HFF-Myc (cell line): ENCODE measurements around the gene MTCL1.

Experiments used
- DNase-seq: peaks from one replicate; pipeline ENCODE4 v3.0.0-alpha.2; 2011; ENCODE audit warnings: low read depth; ENCODE audit errors: extremely low read depth
- H3K4me3 ChIP-seq: replicated peaks from 2 replicates; pipeline ENCODE4 v1.5.1; 2011; ENCODE audit warnings: low read depth, mild to moderate bottlenecking, control low read depth, low read length
- TF ChIP-seq, protein P1 (sequence below): IDR thresholded peaks from 2 replicates; pipeline ENCODE4 v1.5.1; 2012; ENCODE audit warnings: mild to moderate bottlenecking, low read depth, low read length, control low read depth; ENCODE audit errors: missing control alignments

MTCL1 gene

DNA sequence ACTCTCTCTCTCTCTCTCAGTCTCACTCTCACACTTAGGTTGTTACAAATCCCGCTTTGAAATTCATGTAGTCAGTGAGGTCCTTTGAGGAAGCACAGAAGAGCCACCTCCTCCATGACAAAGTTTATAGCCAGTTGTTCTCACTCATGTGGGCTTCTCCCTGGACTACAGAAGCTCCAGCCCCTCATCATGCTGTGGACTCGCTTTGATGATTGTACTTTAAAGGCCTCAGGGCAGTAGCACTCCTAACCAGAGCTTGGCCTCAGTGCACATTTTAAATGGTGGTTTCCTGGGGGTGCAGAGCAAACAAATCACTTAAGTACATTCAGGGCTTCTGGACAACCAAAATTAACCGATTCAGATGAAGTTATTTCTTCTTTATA lies 115.7 kb downstream of the MTCL1 start:
- TF ChIP-seq, protein P1, sequence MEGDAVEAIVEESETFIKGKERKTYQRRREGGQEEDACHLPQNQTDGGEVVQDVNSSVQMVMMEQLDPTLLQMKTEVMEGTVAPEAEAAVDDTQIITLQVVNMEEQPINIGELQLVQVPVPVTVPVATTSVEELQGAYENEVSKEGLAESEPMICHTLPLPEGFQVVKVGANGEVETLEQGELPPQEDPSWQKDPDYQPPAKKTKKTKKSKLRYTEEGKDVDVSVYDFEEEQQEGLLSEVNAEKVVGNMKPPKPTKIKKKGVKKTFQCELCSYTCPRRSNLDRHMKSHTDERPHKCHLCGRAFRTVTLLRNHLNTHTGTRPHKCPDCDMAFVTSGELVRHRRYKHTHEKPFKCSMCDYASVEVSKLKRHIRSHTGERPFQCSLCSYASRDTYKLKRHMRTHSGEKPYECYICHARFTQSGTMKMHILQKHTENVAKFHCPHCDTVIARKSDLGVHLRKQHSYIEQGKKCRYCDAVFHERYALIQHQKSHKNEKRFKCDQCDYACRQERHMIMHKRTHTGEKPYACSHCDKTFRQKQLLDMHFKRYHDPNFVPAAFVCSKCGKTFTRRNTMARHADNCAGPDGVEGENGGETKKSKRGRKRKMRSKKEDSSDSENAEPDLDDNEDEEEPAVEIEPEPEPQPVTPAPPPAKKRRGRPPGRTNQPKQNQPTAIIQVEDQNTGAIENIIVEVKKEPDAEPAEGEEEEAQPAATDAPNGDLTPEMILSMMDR = no peak
- DNase-seq = no peak

DNA sequence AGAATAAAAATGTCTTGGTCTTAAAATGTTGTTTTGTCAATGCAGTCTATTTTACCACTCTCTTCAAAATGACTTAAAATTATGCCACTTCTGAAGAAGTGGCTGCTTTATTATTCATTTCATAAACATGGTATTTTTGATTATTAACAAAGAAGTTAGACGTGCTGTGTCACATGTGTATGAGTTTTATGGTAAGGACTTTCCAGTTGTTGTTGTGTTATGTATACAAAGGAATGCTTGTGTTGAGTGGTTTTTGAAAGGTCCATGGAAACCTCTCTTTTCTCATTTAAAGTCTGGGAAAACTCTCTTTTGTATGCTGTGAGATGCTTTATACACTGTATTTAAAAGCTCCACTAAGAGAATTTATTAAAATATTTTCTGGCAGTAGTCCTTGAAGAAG lies 116.2 kb downstream of the MTCL1 start:
- TF ChIP-seq, protein P1 = no peak

More for the DNA sequence above, 115.7 kb downstream of the MTCL1 start:
- H3K4me3 ChIP-seq = no peak overlapping the region

DNA sequence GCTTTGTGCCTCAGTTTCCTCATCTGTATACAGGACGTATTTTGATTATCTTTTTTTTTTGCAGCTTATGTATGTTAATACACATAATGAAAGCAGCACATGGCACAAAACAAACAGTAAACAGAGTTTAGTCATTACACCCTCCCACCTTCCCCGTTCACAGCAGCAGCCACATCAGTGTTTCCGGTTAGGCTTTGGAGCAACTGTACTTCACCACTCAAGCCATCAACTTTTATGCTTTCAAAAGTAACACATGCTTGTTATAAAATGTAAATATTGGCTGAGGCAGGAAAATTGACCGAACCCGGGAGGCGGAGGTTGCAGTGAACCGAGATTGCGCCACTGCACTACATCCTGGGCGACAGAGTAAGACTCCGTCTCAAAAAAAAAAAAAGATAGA lies 117.3 kb downstream of the MTCL1 start:
- DNase-seq = no peak
- no peak overlapping the region for H3K4me3 ChIP-seq
- TF ChIP-seq, protein P1 = no peak

More for the DNA sequence above, 116.2 kb downstream of the MTCL1 start:
- DNase-seq = no peak
- H3K4me3 ChIP-seq = no peak overlapping the region

DNA sequence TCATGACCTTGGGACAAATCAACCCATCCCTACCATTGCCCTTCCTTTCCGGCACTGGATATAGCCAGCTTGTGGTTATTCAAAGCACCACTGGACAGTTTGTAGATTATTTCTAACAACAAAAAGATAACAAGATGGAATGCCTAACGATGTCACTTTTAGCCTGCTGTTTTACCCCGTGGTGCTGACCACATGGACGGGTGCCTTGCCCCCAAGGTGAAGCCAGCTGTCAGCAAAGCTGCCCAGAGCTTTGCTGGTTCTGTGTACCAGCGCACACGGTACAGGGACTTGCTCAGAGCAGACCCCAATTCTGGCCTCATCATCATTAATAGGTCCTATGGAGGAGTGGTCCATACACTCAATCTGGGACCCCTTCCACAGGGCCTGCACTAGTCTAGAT lies 118.2 kb downstream of the MTCL1 start:
- DNase-seq = no peak
- TF ChIP-seq, protein P1 = no peak
- H3K4me3 ChIP-seq = no peak overlapping the region

DNA sequence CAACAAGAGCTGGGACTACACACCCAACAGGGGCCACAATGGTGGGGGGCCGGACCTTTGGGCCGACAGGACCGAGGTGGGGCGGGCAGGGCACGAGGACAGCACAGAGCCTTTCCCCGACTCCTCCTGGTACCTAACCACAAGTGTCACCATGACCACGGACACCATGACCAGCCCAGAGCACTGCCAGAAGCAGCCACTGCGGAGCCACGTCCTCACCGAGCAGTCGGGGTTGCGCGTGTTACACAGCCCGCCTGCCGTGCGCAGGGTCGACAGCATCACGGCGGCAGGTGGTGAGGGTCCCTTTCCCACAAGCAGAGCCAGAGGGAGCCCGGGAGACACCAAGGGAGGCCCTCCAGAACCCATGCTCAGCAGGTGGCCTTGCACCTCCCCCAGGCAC lies 119.5 kb downstream of the MTCL1 start:
- no peak for DNase-seq
- no peak overlapping the region for H3K4me3 ChIP-seq
- TF ChIP-seq, protein P1 = no peak

DNA sequence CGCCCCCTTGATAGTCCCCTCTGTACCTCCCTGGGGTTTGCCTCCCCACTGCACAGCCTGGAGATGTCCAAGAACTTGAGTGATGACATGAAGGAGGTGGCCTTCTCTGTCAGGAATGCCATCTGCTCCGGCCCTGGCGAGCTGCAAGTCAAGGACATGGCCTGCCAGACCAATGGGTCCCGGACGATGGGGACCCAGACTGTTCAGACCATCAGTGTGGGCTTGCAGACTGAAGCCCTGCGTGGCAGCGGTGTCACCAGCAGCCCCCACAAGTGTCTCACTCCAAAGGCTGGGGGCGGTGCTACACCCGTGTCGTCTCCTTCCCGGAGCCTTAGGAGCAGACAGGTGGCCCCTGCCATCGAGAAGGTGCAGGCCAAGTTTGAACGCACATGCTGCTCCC lies 119.9 kb downstream of the MTCL1 start:
- no peak overlapping the region for H3K4me3 ChIP-seq
- DNase-seq = no peak
- TF ChIP-seq, protein P1 = no peak

DNA sequence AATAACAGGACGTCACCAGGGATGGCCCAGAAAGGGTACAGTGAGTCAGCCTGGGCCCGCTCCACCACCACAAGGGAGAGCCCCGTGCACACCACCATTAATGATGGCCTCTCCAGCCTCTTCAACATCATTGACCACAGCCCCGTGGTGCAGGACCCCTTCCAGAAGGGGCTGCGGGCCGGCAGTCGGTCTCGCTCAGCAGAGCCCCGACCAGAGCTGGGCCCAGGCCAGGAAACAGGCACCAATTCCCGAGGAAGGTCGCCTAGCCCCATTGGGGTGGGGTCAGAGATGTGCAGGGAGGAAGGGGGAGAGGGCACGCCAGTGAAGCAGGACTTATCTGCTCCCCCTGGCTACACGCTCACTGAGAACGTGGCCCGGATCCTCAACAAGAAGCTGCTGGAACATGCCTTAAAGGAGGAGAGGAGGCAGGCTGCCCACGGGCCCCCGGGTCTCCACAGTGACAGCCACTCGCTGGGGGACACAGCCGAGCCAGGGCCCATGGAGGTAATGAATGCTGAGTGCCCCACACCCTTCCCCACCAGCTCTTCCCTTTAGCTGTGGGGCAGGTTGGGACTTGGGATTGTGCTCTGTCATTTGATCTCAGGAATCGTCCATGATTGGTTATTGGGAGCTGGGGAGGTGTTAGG lies 120.5 kb downstream of the MTCL1 start:
- no peak overlapping the region for H3K4me3 ChIP-seq
- DNase-seq = no peak
- TF ChIP-seq, protein P1 = no peak
